HG02884 (cell line): ENCODE results near the gene BCAR1.
A peak's percentile ranks its signal among the peaks of the same experiment; 100 is the strongest.
"Not testable (repeated sequence)": the region's sequence is repeated elsewhere in the genome, so short reads cannot be mapped to it uniquely, and the experiment has no call there.

Source experiments
- ATAC-seq: cut with Tn5 transposase; IDR thresholded peaks from one replicate; pipeline ENCODE4 v1.9.1; 2021; ENCODE audit warnings: mild to moderate bottlenecking, moderate library complexity; ENCODE audit not compliant: unreplicated experiment

Gene BCAR1

GRCh38 chr16:75272629-75273028 is 21.2 kb upstream of the BCAR1 start:
- ATAC-seq = not testable (repeated sequence)

- no peak for ATAC-seq
These were observed 20.7 kb upstream of the BCAR1 start for GRCh38 chr16:75272097-75272551.

GRCh38 chr16:75271441-75272096 is 20.1 kb upstream of the BCAR1 start:
- ATAC-seq = no peak

GRCh38 chr16:75269358-75269757 is 17.9 kb upstream of the BCAR1 start:
- not testable (repeated sequence) for ATAC-seq

GRCh38 chr16:75267631-75268264 is 16.3 kb upstream of the BCAR1 start:
- ATAC-seq = no peak

- ATAC-seq = no peak
These were observed 15.6 kb upstream of the BCAR1 start for GRCh38 chr16:75266738-75267630.

GRCh38 chr16:75265911-75266701 is 14.7 kb upstream of the BCAR1 start:
- peak; percentile 66 for ATAC-seq

GRCh38 chr16:75264999-75265910 is 13.8 kb upstream of the BCAR1 start:
- peak; percentile 13 for ATAC-seq

GRCh38 chr16:75264457-75264998 is 13.1 kb upstream of the BCAR1 start:
- ATAC-seq = no peak

- no peak for ATAC-seq
These were observed 12.6 kb upstream of the BCAR1 start for GRCh38 chr16:75263963-75264445.

GRCh38 chr16:75263291-75263962 is 12.0 kb upstream of the BCAR1 start:
- no peak for ATAC-seq

- ATAC-seq = no peak
These were observed 11.3 kb upstream of the BCAR1 start for GRCh38 chr16:75262800-75263127.

- no peak for ATAC-seq
These were observed 10.8 kb upstream of the BCAR1 start for GRCh38 chr16:75262104-75262799.

GRCh38 chr16:75261590-75262078 is 10.2 kb upstream of the BCAR1 start:
- no peak for ATAC-seq

- no peak for ATAC-seq
These were observed 9.6 kb upstream of the BCAR1 start for GRCh38 chr16:75260851-75261589.

- no peak for ATAC-seq
These were observed 7.3 kb upstream of the BCAR1 start for GRCh38 chr16:75258807-75259141.
